Measurements from ENCODE around the gene TCP1.

- TF ChIP-seq CTCF (IDR thresholded peaks at IDR 0.05; ENCODE audit: extremely low read depth in 1 of 2, insufficient read depth in 1 of 2, low read depth in 1 of 2, low read length in 2 of 2) (no peak), POLR2A (IDR thresholded peaks at IDR 0.05; ENCODE audit: low read depth, low read length) (no peak), POLR2AphosphoS5 (IDR thresholded peaks at IDR 0.05; ENCODE audit: insufficient read depth, low read depth, low read length) (no peak), MAX (IDR thresholded peaks at IDR 0.05; ENCODE audit: insufficient read depth, insufficient read length) (no peak), EZH2 (IDR thresholded peaks at IDR 0.05; ENCODE audit: borderline replicate concordance, low read depth, low read length, severe bottlenecking) (no peak)
Measured at GRCh38 chr6:159777240-159777904, 12.0 kb downstream of the TCP1 start.
